HG02798 (cell line): ENCODE data around the gene WAPL.
"Not testable (repeated sequence)": the region's sequence is repeated elsewhere in the genome, so short reads cannot be mapped to it uniquely, and the experiment has no call there.

ENCODE experiments used
- ATAC-seq: cut with Tn5 transposase; IDR thresholded peaks from one replicate; pipeline ENCODE4 v1.9.1; 2021; ENCODE audit warnings: mild to moderate bottlenecking; ENCODE audit not compliant: unreplicated experiment, poor library complexity

Gene WAPL

DNA sequence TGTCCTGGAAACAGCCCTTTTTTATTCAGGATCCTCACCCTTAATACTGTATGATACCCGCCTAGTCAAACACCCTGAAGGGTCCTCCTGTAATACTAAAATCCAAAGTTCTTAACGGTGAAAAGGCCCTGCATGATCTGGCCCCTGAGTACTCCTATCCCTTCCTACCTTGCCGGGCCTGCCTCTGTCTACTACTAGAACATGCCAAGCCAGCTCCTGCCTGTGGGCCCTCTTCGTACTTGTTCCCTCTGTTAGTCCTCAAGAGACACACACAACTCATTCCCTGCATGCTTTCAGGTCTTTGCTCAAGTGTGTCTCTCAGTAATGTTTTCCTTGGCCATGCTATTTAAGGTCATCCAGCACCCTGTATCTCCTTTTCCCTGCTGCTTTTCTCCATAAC, 5.0 kb upstream of the WAPL start:
- no peak for ATAC-seq

DNA sequence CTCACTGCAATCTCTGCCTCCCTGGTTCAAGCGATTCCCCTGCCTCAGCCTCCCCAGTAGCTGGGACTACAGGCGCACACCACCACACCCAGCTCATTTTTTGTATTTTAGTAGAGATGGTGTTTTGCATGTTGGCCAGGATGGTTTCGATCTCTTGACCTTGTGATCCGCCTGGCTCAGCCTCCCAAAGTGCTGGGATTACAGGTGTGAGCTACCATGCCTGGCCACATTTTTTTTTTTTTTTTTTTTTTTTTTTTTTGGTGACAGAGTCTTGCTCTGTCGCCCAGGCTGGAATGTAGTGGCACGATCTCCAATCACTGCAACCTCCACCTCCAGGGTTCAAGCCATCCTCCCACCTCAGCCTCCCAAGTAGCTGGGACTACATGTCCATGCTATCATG, 4.1 kb upstream of the WAPL start:
- ATAC-seq = not testable (repeated sequence)

DNA sequence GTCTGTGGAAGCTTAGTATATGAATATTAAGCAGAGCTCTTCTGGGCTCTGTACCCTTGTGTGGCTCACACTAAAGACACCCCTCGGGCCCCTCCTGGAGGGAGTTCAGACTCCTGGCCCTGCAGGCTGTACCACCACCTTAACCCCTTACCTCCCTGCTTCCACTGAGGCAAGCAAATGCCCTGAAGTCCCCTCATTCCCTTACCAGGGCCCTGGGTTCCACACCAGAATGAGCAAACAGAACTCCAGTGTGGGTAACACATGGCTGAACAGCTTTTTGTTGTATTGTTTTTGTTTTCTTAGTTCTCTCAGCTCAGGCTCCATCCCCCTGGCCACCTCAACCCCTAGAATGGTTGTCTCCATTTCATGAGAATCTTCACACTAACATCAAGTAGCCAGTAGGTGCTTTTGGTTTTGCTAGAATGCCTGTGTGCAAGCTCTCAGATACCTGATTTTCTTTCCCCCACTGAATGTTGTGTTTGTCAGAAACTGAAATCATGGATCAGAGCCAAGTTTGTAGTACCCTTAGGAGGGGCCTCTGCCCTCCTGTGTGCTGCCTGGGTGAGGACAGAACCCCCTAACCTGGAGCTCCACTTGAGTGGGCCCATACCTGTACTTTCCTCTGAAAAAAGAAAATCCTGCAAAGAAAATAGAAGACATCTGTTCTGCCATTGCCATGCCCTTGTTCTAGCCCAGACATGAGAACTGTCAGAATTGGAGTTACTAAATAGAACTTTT, 2.8 kb upstream of the WAPL start:
- ATAC-seq = no peak

DNA sequence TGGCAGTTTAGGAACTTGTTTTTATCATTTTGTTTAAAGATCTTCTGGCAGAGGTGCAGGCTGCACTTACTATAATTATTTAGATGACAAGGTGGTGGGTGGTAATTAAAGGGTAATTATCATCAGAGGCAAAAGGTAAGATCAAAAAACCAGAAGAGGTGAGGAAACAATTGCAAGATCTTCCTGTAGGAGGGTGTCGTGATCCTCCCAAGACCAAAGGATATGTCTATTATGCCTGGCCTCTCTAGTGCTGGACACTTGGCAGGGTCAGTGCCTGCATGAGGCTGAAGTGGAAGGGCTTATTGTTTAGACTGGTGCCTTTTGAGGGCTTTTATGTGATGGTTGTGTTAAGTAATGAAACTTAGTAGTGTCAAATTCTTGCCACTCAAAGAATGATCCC, 1.8 kb upstream of the WAPL start:
- no peak for ATAC-seq

DNA sequence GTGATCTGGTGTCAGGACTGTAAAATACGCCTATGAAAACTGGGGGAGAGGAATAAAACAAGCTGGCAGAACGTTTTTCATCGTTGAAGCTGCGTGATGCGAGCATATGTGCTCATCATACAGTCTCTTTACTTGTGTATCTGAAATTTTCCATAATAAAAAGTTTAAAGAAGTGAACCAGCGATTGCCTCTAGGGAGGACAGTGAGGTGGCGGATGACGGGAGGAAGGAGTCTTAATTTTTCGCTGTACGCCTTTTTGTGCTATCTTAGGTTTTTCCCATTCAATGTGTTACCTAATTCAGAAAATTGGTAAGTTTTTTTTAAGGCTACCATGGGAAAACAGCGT, 891 bp upstream of the WAPL start:
- ATAC-seq = no peak

DNA sequence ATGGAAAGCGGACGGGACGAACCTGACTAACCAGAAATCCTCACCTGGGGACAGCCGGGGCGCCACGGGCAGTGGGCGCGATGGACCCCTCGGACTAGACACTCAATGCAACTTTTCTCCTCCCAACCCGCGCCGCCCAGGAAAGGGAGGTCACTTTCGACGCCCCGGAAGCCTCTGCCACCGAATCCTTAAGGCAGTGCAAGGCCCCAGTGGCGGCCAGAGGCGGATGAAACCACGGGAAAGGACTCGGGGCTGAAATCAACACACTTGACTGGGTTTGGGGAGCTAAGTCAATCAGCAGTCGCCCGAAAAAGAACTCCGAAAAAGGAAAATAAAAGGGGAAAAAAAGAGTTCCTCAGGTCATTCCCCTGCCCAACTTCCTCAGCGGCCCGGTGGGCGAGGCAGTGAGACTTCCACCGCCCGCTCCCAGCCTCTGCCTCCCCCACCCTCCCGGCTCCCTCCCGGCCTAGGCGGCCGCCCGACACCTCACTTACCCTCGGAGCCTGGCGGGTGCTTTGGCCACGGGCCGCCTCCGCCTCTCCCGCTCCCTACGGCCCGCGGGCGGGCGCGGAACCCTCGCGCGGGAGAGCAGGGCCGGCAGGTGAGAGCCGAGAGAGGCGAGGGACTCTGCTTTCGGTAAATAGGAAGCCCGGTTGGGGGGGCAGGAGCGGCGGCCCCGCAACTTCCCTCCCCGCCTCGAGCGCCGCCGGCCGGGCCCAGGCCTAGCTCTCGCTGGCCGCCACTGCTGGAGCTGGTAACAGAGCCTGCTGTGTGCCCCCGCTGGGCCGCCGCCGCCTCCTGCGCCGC, 518 bp downstream of the WAPL start:
- peak; percentile 23 for ATAC-seq

DNA sequence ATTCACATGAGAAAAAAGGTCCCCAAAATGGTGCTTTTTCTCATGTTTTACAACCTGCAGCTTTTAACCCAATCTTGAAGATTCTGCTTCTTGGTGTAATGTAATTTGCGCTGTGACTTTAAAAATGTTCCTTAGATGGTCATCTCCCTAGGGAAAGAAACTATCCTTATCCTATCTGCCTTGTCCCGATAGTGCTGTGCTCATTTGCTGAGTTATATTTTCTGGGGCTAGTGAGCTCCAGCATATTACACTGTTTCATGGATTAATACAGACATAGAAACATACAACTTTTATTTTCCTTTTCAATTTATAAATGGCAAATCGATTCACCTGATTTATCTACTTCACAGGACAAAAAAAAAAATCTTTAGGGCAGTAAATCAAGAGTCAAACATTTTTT, 2.8 kb downstream of the WAPL start:
- no peak for ATAC-seq

DNA sequence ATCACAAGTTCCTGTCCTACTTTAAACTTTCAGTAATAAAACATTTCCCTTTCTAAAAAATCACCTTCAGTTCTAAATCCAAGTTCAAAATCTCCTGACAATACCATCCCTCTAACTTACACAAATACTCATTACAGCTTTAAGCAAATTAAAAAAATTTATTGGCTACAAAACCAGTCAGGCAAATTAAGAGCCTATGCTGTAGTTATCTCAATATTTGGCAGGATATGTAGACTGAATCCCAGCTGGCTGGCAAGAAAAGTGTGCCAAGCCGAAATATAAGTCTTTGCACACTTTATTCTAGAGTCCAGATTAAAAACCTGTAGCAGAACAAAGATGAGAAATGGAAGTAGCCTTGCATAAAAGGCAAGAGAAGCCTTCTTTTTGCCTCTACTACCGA, 9.5 kb downstream of the WAPL start:
- ATAC-seq = no peak

DNA sequence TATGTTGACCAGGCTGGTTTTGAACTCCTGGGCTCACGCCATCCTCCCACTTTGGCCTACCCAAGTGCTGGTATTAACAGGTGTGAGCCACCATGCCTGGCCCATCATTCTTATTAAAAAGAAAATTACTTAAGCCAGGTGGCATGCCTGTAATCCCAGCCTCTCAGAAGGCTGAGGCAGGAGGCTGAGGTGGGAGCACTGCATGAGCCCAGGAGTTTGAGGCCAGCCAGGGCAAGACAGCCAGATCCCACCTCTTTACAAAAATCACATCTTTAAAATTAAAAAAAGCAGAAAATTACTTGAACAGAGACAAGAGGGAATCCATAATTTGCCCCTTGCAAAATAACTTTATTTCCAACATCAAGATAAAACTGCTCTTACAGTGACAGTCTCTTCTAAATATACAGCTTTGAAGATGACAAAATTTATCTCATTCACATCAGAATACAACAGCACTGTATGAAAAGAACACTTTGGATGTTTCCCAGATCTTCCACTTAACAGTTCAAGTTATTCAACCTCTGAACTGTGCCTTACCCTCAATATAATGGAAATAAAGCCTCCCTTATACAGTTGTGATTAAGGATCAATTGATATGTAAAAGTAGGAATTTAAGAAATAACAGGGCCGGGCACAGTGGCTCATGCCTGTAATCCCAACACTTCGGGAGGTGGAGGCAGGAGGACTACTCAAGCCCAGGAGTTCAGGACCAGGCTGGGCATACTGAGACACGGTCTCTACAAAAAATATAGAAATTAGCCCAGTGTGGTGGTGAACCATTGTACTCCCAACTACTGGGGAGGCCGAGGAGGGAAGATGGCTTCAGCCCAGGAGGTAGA, 10.3 kb downstream of the WAPL start:
- ATAC-seq = no peak

DNA sequence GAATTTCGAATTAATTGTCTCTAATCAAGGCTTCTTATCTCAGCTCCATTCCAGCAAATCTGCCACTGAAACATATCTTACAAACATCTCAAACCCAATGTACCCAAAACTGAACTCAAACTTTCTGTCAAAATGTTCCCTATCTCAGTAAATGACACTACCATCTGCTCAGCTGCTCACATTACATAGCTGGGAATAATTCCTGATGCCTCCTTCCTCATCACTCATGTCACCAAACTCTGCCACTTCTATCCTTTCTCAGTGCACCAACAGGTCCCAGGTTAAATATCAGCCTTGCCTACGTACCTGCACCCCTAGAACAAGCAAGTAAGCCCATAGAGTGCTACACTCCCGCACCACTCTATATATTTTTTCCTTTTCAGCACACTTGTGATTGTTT, 12.4 kb downstream of the WAPL start:
- no peak for ATAC-seq

DNA sequence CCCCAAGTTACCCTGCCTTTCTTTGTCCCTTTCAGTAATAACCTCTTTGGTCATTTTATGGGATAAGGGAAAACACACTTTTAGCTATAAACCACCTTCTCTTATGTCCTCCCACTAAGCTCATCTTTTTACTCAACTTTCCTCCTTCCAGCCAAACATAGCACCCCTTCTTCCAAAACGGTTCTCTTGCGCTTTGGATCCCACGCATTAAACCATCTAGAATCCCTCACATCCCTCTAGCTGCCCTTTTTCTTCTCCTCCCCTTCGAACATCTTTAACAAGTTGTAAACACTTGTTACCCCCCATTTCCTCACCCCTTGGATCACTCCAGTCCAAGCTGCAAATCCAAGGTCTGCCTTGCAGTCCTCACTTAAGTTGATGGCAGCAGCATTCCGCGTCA, 13.4 kb downstream of the WAPL start:
- no peak for ATAC-seq

DNA sequence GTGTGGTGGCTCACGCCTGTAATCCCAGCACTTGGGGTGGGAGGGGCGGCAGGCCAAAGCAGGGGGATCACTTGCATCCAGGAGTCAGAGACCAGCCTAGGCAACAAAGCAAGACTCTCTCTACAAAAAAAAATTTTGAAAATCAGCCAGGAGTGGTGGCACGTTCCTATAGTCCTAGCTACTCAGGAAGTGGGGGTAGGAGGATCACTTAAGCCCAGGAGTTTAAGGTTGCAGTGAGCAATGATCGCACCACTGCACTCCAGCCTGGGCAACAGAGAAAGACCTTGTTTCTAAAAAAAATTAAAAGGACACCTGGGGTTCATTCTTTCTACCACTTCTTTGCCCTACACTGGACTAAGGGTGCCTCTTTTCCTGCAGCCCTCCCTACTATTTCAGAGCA, 15.1 kb downstream of the WAPL start:
- no peak for ATAC-seq

DNA sequence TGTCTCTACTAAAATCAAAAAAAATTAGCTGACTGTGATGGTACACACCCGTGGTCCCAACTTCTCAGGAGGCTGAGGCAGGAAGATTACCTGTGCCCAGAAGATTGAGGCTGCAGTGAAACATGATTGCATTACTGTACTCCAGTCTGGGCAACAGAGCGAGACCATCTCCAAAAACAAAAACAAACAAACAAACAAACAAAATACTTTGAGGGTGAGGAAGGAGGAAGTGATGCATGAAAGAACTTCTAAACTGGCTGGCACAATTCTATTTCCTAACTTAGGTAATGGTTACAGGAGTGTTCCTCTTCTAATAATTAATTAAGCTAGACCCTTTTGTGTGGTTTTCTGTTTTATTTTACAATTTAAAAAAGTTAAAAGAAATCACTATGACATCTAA, 15.5 kb downstream of the WAPL start:
- ATAC-seq = no peak

DNA sequence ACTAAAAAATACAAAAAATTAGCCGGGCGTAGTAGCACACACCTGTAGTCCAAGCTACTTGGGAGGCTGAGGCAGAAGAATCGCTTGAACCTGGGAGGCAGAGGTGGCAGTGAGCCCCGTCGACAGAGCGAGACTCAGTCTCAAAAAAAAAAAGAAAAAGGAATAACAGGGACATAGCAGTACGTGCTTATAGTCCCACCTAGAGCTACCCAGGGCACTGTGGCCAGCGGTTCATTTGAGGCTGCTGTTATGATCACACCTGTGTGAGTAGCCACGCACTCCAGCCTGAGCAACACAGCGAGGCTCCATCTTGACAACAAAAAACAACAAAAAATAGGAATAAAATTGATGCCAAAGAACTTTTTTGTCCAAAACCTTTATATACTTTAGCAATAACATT, 17.1 kb downstream of the WAPL start:
- ATAC-seq = no peak

DNA sequence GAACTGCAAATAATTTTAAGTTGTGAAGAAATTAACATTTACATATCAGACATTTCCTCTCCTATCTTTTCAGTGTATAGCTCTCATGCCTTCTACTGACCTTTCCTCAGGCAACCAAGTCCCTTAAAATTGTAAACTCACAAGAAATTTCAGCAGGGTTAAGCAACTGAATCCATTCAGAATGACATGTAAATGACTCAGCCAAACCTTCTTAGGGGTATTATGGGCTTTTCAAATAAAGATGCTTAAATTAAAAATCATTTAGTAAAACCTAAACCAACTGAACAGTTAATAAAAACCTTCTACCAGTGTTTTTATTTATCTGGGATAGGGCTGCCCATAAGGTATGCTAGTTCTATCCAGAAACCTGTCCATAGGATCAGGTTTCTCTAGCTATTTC, 20.7 kb downstream of the WAPL start:
- ATAC-seq = no peak

DNA sequence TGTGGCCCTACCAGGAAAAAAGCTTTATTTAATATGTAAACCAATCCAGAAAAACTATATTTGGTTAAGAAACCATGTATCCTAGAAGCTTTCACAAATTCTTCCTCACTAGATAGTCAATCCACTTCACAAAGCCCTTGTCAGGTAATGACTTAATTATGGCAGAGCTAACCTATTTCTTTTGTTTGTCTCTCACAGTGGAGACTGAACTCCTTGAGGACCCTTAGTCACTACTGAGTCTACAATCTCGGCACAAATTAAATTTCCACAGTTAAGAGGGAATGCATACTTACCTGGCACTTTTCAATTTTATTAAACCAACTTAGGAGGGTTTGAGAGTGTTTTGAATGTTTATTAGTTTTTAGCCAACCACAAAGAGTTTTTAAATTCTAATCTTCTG, 23.0 kb downstream of the WAPL start:
- no peak for ATAC-seq

DNA sequence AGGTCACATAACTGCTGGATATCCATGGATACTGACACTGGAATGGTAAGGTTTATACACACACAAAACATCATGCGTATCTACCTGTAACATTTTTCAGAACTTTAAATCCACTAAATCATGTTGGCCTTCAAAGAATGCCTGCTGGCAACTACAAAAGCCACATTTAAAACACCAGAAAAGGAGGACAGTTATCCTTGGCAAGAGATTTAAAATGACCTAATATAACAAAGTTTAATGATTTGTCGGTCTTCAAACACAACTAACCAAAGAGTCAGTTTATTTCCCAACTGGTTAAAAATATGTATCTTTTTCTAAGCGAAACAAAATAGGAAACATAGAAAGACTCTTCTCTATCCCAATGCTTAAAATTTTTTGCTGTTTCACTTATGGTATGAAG, 24.0 kb downstream of the WAPL start:
- no peak for ATAC-seq

DNA sequence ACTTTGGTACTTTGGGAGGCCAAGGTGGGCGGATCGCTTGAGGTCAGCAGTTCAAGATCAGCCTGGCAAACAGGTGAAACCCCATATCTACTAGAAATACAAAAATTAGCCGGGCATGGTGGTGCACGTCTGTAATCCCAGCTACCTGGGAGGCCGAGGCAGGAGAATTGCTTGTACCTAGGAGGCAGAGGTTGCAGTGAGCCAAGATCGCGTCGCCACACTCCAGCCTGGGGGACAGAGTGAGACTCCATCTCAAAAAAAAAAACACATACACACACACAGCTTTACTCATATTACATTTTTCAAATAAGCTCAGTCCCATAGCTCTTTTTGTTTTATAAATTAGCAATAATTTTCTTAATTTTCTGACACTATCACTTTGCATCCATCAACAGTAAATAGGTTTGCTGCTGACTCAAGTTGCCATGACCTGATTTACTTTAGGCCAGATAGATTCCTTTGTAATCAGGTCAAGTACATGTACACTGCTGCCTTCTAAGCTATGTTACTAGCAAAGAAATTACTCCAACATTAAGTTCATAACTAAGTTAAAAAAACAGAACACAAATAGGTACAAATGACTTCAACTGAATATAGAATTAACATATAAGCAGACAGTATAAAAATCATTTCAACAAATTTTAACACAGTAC, 31.5 kb downstream of the WAPL start:
- no peak for ATAC-seq

DNA sequence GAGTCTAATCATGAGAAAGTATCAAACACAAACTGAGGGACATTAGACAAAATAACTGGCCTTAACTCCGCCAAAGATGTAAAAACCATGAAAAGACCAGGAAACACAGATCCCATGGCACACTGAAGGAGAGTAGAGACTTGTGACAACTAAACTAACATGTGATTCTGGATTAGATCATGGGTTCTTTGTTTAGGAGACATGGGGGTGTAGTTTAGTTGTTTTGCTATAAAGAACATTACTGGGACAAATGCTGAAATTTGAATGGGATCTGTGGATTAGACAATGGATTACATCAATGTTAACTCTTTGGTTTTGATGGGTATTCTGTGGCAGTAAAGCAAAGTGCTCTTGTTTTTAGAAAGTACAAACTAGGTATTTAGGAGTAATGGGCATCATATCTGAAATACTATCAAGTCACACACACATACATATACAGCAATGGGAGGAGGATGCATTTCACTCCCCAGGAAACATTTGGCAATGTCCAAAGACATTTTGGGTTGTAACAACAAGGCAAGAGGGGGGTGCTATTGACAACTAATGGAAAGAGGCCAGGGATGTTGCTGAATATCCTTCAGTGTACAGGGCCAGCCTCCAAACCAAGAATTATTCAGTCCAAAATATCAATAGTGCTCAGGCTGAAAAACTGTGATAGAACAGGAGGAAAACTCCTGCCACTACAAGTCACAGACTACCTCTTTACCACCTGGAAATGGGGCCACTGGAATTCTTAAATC, 32.4 kb downstream of the WAPL start:
- no peak for ATAC-seq

DNA sequence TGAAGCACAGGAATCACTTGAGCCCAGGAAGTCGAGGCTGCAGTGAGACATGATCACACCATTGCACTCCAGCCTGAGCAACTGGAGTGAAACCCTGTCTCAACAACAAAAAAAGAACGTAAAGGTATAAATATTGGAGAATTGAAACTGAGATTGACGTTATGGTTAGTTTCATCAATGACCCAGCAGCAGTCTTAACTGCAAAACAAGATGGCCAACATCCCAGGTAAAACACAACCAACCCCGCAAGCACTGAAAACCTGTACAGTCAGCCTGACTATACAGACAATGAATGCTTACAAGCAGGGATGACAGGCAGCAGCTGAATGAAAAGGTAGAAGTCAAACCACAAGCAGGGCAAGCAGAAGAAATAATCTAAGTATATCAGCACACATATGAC, 34.7 kb downstream of the WAPL start:
- no peak for ATAC-seq
